ENCODE measurements around the gene PHYKPL. TPM values are rescaled to one million over a fixed set of nuclear protein-coding genes. Genes with fewer than 3 reads are reported as not detected.

The PHYKPL gene
- total RNA-seq, 1 donor from 2014 or later = 17.0 TPM

GRCh38 chr5:178222292-178222691 is 10.3 kb downstream of the PHYKPL start:
- DNase-seq (ENCODE audit: low read depth) = no peak
- no peak for TF ChIP-seq CTCF (conservative IDR thresholded peaks at IDR 0.05; ENCODE audit: low read depth, low read length)

GRCh38 chr5:178221853-178222252 is 10.7 kb downstream of the PHYKPL start:
- H3K4me3 ChIP-seq (ENCODE audit: low read depth, low read length) = no peak overlapping the region
- no peak for DNase-seq (ENCODE audit: low read depth)
- no peak for TF ChIP-seq CTCF (conservative IDR thresholded peaks at IDR 0.05; ENCODE audit: low read depth, low read length)

More at GRCh38 chr5:178222292-178222691, 10.3 kb downstream of the PHYKPL start:
- H3K4me3 ChIP-seq (ENCODE audit: low read depth, low read length) = no peak overlapping the region

- no peak for TF ChIP-seq CTCF (conservative IDR thresholded peaks at IDR 0.05; ENCODE audit: low read depth, low read length)
- H3K4me3 ChIP-seq (ENCODE audit: low read depth, low read length) = no peak overlapping the region
- no peak for DNase-seq (ENCODE audit: low read depth)
Measured at GRCh38 chr5:178221282-178221681, 11.3 kb downstream of the PHYKPL start.

GRCh38 chr5:178218827-178219226 is 13.8 kb downstream of the PHYKPL start:
- no peak for TF ChIP-seq CTCF (conservative IDR thresholded peaks at IDR 0.05; ENCODE audit: low read depth, low read length)
- DNase-seq (ENCODE audit: low read depth) = no peak
- H3K4me3 ChIP-seq (ENCODE audit: low read depth, low read length) = no peak overlapping the region

GRCh38 chr5:178218237-178218776 is 14.3 kb downstream of the PHYKPL start:
- H3K4me3 ChIP-seq (ENCODE audit: low read depth, low read length) = no peak overlapping the region
- TF ChIP-seq CTCF (conservative IDR thresholded peaks at IDR 0.05; ENCODE audit: low read depth, low read length) = no peak
- DNase-seq (ENCODE audit: low read depth) = no peak

- H3K4me3 ChIP-seq (ENCODE audit: low read depth, low read length) = no peak overlapping the region
- DNase-seq (ENCODE audit: low read depth) = no peak
- TF ChIP-seq CTCF (conservative IDR thresholded peaks at IDR 0.05; ENCODE audit: low read depth, low read length) = no peak
Measured at GRCh38 chr5:178216779-178217178, 15.8 kb downstream of the PHYKPL start.

GRCh38 chr5:178216088-178216534 is 16.5 kb downstream of the PHYKPL start:
- DNase-seq (ENCODE audit: low read depth) = no peak
- no peak for TF ChIP-seq CTCF (conservative IDR thresholded peaks at IDR 0.05; ENCODE audit: low read depth, low read length)
- no peak overlapping the region for H3K4me3 ChIP-seq (ENCODE audit: low read depth, low read length)
